C4-2B (cell line): ENCODE measurements around the gene PLEKHM2.
"Not testable (repeated sequence)": the region's sequence is repeated elsewhere in the genome, so short reads cannot be mapped to it uniquely, and the experiment has no call there.

Experiments
- H3K27ac ChIP-seq: fragments of 450-650 bp; 2 replicates; pipeline ENCODE4 v1.5.1; 2017
- ZFX ChIP-seq: fragments of 450-650 bp; IDR thresholded peaks from 2 replicates; pipeline ENCODE4 v1.6.1; 2017
- TF ChIP-seq, protein P1 (sequence below): fragments of 450-650 bp; conservative IDR thresholded peaks from 2 replicates; pipeline ENCODE4 v1.5.1; 2017; ENCODE audit warnings: mild to moderate bottlenecking

The PLEKHM2 gene

GRCh38 chr1:15650433-15650832, 33.7 kb upstream of the PLEKHM2 start:
- TF ChIP-seq, protein P1, sequence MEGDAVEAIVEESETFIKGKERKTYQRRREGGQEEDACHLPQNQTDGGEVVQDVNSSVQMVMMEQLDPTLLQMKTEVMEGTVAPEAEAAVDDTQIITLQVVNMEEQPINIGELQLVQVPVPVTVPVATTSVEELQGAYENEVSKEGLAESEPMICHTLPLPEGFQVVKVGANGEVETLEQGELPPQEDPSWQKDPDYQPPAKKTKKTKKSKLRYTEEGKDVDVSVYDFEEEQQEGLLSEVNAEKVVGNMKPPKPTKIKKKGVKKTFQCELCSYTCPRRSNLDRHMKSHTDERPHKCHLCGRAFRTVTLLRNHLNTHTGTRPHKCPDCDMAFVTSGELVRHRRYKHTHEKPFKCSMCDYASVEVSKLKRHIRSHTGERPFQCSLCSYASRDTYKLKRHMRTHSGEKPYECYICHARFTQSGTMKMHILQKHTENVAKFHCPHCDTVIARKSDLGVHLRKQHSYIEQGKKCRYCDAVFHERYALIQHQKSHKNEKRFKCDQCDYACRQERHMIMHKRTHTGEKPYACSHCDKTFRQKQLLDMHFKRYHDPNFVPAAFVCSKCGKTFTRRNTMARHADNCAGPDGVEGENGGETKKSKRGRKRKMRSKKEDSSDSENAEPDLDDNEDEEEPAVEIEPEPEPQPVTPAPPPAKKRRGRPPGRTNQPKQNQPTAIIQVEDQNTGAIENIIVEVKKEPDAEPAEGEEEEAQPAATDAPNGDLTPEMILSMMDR = no peak
- no peak for TF ChIP-seq ZFX
- H3K27ac ChIP-seq = no peak overlapping the region

DNA sequence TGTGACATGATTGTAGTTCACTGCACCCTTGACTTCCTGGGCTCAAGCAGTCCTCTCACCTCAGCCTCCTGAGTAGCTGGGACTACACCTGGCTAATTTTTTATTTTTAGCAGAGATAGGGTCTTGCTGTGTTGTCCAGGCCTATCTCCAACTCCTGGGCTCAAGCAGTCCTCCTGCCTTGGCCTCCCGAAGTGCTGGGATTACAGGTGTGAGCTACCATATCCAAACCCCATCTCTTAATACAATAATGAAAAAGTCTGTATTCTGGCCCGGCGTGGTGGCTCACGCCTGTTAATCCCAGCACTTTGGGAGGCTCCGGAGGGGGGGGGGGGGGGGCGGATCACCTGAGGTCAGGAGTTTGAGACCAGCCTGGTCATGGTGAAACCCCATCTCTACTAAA, 32.0 kb upstream of the PLEKHM2 start:
- not testable (repeated sequence) for H3K27ac ChIP-seq

DNA sequence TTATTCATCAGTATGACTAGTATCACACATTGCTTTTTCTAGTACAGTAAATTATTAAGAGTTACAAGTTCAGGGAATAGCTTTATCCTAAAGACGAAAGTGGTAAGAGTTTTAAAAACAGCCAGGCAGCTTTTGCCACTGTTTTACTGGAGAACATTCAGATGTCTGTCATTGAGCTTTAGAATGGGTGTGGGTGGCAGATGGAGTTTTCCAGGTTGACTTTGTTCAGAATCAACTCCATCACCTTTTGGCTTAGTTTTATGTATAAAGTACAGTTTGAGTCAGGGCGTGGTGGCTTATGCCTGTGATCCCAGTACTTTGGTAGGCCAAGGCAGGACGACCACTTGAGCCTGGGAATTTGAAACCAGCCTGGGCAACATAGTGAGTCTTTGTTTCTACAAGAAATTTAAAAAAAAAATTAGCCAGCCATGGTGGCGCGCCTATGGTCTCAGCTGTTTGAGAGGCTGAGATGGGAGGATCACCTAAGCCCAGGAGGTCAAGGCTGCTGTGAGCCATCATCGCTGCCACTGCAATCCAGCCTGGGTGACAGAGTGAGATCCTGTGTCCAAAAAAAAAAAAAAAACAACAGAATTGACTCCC, 29.9 kb upstream of the PLEKHM2 start:
- no peak overlapping the region for H3K27ac ChIP-seq
- no peak for TF ChIP-seq ZFX
- TF ChIP-seq, protein P1 = no peak

GRCh38 chr1:15656464-15656863, 27.7 kb upstream of the PLEKHM2 start:
- TF ChIP-seq, protein P1 = no peak
- no peak for TF ChIP-seq ZFX
- H3K27ac ChIP-seq = no peak overlapping the region

- no peak overlapping the region for H3K27ac ChIP-seq
- TF ChIP-seq, protein P1 = no peak
- TF ChIP-seq ZFX = no peak
Measured at GRCh38 chr1:15657021-15657420, 27.1 kb upstream of the PLEKHM2 start.

GRCh38 chr1:15660151-15660550, 24.0 kb upstream of the PLEKHM2 start:
- H3K27ac ChIP-seq = no peak overlapping the region
- TF ChIP-seq ZFX = no peak
- TF ChIP-seq, protein P1 = no peak

DNA sequence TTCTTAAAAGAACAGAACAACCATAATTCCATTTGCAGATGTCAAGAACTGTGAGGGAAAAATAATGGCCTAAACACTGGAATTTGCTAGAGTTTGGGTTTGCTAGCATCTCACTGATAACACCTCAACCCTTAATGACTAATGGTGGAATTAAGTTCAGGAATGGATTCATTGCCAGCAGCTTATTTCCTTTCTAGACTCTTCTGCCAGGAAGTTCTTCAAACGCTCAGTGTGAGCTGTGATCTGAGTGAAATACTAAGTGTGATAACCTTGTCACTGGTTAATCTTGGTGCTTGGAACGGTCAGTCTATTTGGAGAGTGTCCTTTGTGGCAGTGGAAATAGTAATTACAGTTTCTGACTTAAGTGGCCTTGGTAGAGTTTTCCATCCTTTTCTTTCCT, 21.6 kb upstream of the PLEKHM2 start:
- no peak for TF ChIP-seq ZFX
- TF ChIP-seq, protein P1 = no peak
- H3K27ac ChIP-seq = no peak overlapping the region

- TF ChIP-seq, protein P1 = no peak
- no peak for TF ChIP-seq ZFX
- H3K27ac ChIP-seq = no peak overlapping the region
Measured at GRCh38 chr1:15663925-15664324, 20.2 kb upstream of the PLEKHM2 start.
